Left cardiac atrium (tissue), 4 donors: ENCODE measurements around the gene OAS2. TPM values are rescaled to one million over a fixed set of nuclear protein-coding genes. Genes with fewer than 3 reads are reported as not detected.

Source experiments
- ATAC-seq, 2 donors: fragments of 200-7000 bp; cut with Tn5 transposase; one replicate each; pipeline ENCODE4 v1.9.1; 2020; ENCODE audit warnings: mild to moderate bottlenecking in 2 of 2, moderate library complexity in 2 of 2
- DNase-seq: peaks from one replicate; pipeline ENCODE4 v3.0.0-alpha.2; 2020
- intact Hi-C, 2 donors: fragments of 100-400 bp; cut with DNase I; formaldehyde crosslinking; loops; one replicate each; pipeline versions ENCODE4 v1.14.1 to v1.15.1; 2022 to 2023
- total RNA-seq, 2 donors: library from RNA; stranded (reverse); fragmentation: NEBNext Ultra II Directional; extraction: Animal tissue kit (Norgen Biotek cat#: 25700); gene quantifications; one replicate each; pipeline ENCODE4 v1.2.1, GENCODE V29; 2021
- donor health status: DM: no; HTN: yes; CAD: no.
- donor health status: DM: no; HTN: yes; CAD: no; lungs with severe emphysema.
- donor health status: DM: yes; HTN: yes; CAD: no.
- donor health status: Dilated cardiomyopathy.

Gene OAS2
- total RNA-seq, 2 donors from 2014 or later, result 6.5 to 18.4 TPM

DNA sequence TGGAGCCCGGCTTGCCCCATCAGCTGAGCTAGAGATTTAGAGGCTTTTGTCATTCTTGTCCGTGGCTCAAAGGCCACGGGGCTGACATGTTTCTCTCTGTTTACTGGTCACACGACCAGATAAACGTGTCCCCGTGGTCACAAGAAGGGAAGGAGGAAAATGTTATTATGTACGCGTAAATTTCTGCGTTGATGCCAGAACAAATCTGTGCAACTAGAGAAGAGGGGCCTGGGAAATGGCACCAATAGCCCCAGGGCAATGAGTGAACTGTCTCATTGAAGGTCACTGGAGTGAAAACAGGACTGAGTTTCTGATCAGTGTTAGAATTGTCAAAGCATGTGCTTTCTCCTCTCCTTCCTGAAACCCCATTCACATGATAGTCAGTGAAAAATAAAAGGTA, 25.3 kb downstream of the OAS2 start:
- DNase-seq (no peak), ATAC-seq (no peak)
- intact Hi-C loops, result no loop called here

DNA sequence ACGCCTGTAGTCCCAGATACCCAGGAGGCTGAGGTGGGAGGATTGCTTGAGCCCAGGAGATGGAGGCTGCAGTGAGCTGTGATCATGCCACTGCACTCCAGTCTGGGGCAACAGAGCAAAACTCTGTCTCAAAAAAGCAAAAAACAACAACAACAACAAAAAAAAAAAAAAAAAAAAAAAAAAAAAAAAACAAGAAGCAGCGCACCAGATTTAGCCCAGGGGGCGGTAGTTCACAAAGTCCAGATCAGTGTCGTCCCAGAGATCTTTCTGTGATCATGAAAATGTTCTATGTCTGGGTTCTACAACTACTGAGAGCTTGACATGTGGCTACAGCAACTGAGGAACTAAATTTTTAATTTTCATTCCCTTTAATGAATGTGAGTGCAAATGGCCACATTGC, 27.4 kb downstream of the OAS2 start:
- intact Hi-C loops, result no loop called here

DNA sequence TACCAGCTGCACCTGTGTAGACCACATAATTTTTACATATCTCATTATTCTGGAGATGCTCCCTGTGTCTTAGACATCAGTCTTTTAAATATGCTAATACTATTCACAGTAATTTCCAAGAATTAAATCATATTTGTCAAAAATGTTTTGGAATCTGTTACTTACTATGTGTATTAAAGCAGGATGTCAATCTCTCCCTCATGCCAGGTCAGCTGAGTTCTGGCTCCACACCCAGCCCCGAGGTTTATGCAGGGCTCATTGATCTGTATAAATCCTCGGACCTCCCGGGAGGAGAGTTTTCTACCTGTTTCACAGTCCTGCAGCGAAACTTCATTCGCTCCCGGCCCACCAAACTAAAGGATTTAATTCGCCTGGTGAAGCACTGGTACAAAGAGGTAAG, 27.9 kb downstream of the OAS2 start:
- intact Hi-C loops, result no loop called here
- no peak for DNase-seq
- ATAC-seq, result no peak

More for the DNA sequence above, 27.4 kb downstream of the OAS2 start:
- no peak for ATAC-seq
- no peak for DNase-seq

- DNase-seq (no peak), ATAC-seq (no peak)
- intact Hi-C loops, result no loop called here
These were observed 28.3 kb downstream of the OAS2 start for GRCh38 chr12:113006641-113007040.

GRCh38 chr12:113007166-113007565, 28.8 kb downstream of the OAS2 start:
- ATAC-seq, result no peak
- intact Hi-C loops, result no loop called here
- no peak for DNase-seq

GRCh38 chr12:113010701-113011100, 32.4 kb downstream of the OAS2 start:
- ATAC-seq (no peak), DNase-seq (no peak)
- intact Hi-C loops, result no loop called here

- DNase-seq, result no peak
- intact Hi-C loops, result no loop called here
- ATAC-seq, result no peak
These were observed 36.2 kb downstream of the OAS2 start for GRCh38 chr12:113014565-113014964.

- ATAC-seq, result no peak
- intact Hi-C loops, result no loop called here
- no peak for DNase-seq
These were observed 38.5 kb downstream of the OAS2 start for GRCh38 chr12:113016796-113017195.

GRCh38 chr12:113019025-113019424, 40.7 kb downstream of the OAS2 start:
- intact Hi-C loops, result no loop called here
- ATAC-seq (no peak), DNase-seq (no peak)

- no peak for ATAC-seq
- intact Hi-C loops, result no loop called here
These were observed 43.2 kb downstream of the OAS2 start for GRCh38 chr12:113021500-113021899.

GRCh38 chr12:113022563-113023297, 44.4 kb downstream of the OAS2 start:
- DNase-seq, result no peak
- no peak for ATAC-seq
- intact Hi-C loops, result no loop called here

More at GRCh38 chr12:113021500-113021899, 43.2 kb downstream of the OAS2 start:
- DNase-seq, result no peak

DNA sequence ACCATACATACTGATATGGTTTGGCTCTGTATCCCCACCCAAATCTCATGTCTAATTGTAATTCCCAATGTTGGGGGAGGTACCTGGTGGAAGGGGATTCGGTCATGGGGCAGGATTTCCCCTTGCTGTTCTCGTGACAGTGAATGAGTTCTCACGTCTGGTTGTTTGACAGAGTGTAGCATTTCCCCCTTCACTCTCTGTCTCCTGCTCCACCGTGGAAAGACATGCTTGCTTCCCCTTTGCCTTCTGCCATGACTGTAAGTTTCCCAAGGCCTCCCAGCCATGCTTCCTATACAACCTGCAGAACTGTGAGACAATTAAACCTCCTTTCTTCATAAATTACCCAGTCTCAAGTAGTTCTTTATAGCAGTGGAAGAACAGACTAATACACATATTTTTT, 49.4 kb downstream of the OAS2 start:
- intact Hi-C loops, result loop anchor here in 1 of 2 donors (5.0 kb wide), 1 partner anchor 125 kb away; no protein-coding TSS in a partner anchor
- DNase-seq (no peak), ATAC-seq (no peak)

DNA sequence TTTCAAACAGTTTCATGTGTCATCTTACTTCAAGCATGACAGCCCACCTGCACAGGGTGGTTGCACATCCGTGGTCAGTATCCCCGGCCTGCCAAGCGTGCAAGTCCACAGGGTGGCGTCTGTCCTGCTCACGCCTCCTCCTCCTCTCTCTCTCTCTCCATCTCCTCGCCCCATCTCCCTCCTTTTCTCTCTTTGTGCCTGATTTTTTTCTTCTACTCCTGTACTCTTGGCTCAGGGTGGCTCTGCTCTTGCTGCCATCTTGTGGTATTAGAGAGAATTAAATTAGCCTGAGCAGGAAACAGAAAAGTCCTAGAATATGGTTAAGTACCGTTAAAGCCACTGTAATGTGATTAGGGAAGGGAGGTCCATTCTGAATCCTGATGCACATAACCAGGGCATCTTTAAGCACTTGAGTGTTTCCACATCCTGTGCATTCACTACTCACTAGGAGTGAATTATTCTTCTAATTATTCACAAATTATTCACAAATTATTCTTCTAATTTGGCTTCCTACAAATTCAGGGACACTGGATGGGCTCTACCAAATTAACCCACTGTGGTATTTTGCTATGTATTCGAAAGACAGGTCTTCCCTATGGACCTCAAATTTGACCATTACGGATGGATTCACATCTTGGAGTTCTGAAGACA, 52.7 kb downstream of the OAS2 start:
- peak; percentile 65 to 72 for ATAC-seq
- intact Hi-C loops, result loop anchor here in 1 of 2 donors (2.0 kb wide), 1 partner anchor 38 kb away; no protein-coding TSS in a partner anchor

DNA sequence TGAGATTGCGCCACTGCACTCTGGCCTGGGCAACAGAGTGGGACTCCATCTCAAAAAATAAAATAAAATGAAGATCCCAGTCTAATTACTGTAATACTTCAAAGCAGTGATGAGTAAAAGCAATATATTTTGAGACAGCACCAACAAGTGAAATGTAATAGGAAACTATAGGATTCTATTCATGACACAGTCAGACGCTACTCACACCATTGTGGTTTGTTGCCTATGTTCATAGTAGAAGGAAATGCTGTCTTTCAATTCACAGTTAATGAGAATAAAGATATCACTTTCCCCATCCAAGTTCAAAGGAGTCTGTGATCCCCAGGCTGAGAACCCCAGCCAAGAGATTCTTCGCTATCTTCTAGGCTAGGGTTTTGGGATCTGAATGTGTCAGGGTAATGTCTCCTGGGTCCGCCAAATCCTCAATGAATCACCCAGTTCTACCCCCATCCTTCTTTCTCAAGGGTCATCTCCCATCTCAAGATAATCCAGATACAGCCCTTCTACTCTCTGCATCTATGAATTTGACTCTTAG, 61.7 kb downstream of the OAS2 start:
- DNase-seq (no peak), ATAC-seq (no peak)
- intact Hi-C loops, result no loop called here

More for the DNA sequence above, 52.7 kb downstream of the OAS2 start:
- DNase-seq, result peak; percentile 24

DNA sequence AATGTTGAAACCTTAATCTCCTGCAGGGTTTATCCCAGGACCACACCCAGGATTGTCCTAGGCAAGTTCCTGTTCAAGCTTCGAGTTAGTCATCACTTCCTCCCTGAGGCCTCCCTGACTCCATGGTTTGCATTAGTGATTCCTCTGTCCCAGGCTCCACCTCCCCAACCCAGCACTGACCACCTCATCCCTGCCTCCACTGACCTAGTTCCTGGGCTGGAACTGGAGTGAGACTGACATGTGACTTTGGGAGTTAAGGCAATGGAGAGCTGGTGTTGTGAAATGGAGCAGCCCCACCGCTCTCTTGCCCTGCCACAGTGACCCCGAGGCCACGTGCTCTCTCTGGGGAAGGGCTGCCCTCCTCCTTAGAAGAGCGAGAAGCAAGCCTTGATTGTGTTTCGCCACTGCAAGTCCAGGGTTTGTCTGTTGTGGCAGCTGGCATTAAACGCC, 62.4 kb downstream of the OAS2 start:
- peak; percentile 82 for DNase-seq

DNA sequence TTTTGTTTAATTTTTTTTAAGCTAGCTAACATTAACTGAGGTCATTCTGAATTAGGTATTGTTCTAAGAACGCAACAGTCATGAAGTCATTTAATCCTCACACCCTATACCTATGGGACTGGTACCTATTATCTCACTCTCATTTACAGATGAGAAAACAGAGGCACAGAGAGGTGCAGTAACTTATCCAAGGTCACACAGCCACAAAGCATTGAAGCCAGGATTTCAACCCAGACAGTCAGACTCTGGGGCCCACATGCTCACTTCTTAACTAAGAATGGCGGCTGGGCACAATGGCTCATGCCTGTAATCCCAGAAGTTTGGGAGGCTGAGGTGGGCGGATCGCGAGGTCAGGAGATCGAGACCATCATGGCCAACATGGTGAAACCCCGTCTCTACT, 63.2 kb downstream of the OAS2 start:
- intact Hi-C loops, result no loop called here
- no peak for ATAC-seq
- DNase-seq, result no peak

More for the DNA sequence above, 62.4 kb downstream of the OAS2 start:
- ATAC-seq, result peak; percentile 94 to 98
- intact Hi-C loops, result no loop called here

- DNase-seq, result no peak
- intact Hi-C loops, result no loop called here
- no peak for ATAC-seq
These were observed 64.9 kb downstream of the OAS2 start for GRCh38 chr12:113043240-113043639.

DNA sequence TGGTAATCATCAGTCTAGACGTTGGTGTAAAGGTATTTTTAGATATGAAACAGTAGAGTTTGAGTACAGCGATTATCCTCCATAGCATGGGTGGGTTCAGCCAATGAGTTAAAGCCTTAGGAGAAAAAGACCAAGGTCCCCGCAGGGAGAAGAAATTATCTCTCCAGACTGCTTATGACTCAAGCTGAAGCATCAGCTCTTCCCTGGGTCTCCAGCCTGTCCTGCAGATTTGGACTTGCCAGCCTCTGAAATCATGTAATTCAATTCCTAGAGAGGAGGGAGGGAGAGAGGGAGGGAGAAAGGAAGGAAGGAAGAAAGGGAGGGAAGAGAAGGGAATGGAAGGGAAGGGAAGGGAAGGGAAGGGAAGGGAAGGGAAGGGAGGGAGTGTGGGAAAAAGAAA, 66.2 kb downstream of the OAS2 start:
- intact Hi-C loops, result no loop called here
- ATAC-seq, result no peak
- DNase-seq, result no peak

GRCh38 chr12:113048716-113049127, 70.4 kb downstream of the OAS2 start:
- peak; percentile 72 to 86 for ATAC-seq
- intact Hi-C loops, result loop anchor here (2.0 to 5.0 kb wide), 4 partner anchors 104 to 126 kb away; no protein-coding TSS in a partner anchor
- DNase-seq, result peak; percentile 45
